BJ (cell line): ENCODE data around the gene COL6A3. TPM values are rescaled to one million over a fixed set of nuclear protein-coding genes. Genes with fewer than 3 reads are reported as not detected.

Experiments
- CTCF ChIA-PET: fragments of 350-600 bp; formaldehyde crosslinking; extraction: SDS; loops from one replicate; lab custom pipeline; 2021; ENCODE audit warnings: antibody characterized with exemption, inconsistent platforms; lab: Yijun Ruan, JAX
- POLR2A ChIA-PET: fragments of 300-600 bp; sonication (Branson Sonifier 250); formaldehyde crosslinking; extraction: SDS; loops from one replicate; lab custom pipeline; 2021; ENCODE audit warnings: antibody characterized with exemption; lab: Charles Lee
- DNase-seq: peaks from one replicate; pipeline ENCODE4 v3.0.0-alpha.2; 2011; ENCODE audit warnings: low read depth
- H3K27me3 ChIP-seq: 2 replicates; pipeline ENCODE4 v1.6.0; 2011; ENCODE audit warnings: low read length; ENCODE audit not compliant: control insufficient read depth, insufficient read depth
- H3K36me3 ChIP-seq: 2 replicates; pipeline ENCODE4 v1.5.1; 2011; ENCODE audit warnings: low read length; ENCODE audit not compliant: control insufficient read depth, insufficient read depth
- H3K4me3 ChIP-seq: 2 replicates; pipeline ENCODE4 v1.5.1; 2011; ENCODE audit warnings: low read depth, mild to moderate bottlenecking, control low read depth, low read length
- CTCF ChIP-seq: IDR thresholded peaks from 2 replicates; pipeline ENCODE4 v1.5.1; 2011; ENCODE audit warnings: low read depth, mild to moderate bottlenecking, control low read depth, inconsistent platforms, low read length, moderate library complexity; ENCODE audit not compliant: insufficient read depth
- polyA minus RNA-seq: library from RNA; depleted of rRNA, polyadenylated mRNA; stranded (reverse); fragments of >200 nt; gene quantifications from 2 replicates; pipeline ENCODE4 v1.2.3, GENCODE V29; 2011; rRNA and poly(A)+ RNA removed
- polyA plus RNA-seq: library from polyadenylated mRNA; depleted of rRNA; stranded (reverse); fragments of >200 nt; gene quantifications from 2 replicates; pipeline ENCODE4 v1.2.3, GENCODE V29; 2011; rRNA removed

The COL6A3 gene, protein sequence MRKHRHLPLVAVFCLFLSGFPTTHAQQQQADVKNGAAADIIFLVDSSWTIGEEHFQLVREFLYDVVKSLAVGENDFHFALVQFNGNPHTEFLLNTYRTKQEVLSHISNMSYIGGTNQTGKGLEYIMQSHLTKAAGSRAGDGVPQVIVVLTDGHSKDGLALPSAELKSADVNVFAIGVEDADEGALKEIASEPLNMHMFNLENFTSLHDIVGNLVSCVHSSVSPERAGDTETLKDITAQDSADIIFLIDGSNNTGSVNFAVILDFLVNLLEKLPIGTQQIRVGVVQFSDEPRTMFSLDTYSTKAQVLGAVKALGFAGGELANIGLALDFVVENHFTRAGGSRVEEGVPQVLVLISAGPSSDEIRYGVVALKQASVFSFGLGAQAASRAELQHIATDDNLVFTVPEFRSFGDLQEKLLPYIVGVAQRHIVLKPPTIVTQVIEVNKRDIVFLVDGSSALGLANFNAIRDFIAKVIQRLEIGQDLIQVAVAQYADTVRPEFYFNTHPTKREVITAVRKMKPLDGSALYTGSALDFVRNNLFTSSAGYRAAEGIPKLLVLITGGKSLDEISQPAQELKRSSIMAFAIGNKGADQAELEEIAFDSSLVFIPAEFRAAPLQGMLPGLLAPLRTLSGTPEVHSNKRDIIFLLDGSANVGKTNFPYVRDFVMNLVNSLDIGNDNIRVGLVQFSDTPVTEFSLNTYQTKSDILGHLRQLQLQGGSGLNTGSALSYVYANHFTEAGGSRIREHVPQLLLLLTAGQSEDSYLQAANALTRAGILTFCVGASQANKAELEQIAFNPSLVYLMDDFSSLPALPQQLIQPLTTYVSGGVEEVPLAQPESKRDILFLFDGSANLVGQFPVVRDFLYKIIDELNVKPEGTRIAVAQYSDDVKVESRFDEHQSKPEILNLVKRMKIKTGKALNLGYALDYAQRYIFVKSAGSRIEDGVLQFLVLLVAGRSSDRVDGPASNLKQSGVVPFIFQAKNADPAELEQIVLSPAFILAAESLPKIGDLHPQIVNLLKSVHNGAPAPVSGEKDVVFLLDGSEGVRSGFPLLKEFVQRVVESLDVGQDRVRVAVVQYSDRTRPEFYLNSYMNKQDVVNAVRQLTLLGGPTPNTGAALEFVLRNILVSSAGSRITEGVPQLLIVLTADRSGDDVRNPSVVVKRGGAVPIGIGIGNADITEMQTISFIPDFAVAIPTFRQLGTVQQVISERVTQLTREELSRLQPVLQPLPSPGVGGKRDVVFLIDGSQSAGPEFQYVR (N-terminal part only)
- polyA plus RNA-seq: 522 and 695 TPM in 2 replicates
- 839 and 1,058 TPM in 2 replicates for polyA minus RNA-seq

DNA sequence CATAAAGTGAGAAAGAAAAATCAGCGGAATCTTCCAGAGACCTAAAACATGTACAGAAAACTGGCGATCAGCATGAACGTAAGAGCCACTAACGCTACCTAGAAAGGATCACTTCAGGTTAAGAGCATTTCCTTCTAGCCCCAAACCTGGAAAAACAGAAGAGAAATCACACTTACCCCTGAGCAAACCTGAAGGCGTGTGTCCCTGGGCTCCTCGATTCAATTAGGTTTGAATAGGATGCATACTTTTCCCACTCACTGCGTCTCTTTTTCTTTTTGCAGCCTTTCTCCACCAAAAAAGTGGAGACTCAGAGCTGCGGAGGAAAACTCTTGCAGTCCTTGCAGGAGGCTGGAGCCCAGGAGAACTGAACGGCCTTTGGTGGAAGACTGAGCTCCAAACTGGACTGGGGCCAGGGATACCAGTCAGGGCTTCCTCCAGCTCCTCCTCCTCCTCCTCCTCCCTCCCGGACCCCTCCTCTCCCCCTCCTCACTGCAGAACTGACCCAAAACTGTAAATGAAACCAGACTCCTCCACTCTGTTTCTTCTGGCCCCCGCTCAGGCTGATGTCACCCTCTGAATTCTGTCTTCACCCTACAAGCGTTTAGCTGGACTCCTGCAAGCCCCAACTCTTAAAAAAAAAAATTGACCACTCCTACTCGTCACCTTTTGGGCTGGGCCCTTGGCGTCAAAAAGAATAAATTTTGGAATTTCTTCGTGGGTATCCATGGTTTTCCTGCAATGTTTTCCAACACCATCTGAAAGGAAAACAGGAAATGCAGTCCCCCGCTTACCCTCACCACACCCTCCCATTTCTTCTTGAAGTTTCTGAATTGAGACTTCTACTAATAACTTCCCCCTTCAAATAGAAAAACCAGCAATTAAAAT lies at the start of gene COL6A3:
Gene COL6A3, minus strand, starts transcription at position 388 of the 885 bp plus-strand sequence. CDS start 17,347 bp downstream, outside the sequence.
- peak; percentile 97 for DNase-seq
- ChIA-PET CTCF (interaction anchor here (0.7 to 5.9 kb wide), 13 partner anchors 8 to 333 kb away, joined by 3 to 44 read pairs (median 4); no protein-coding TSS in a partner anchor), POLR2A (interaction anchor here (0.6 to 0.8 kb wide), 5 partner anchors 11 to 180 kb away, joined by 3 read pairs; no protein-coding TSS in a partner anchor)
- TF ChIP-seq CTCF: no peak
- peak within 1 kb of the TSS; percentile 94 for H3K4me3 ChIP-seq
- no peaks in the 10 kb centered on the region for H3K27me3 ChIP-seq
- peaks cover 3% of the 10 kb centered on the region for H3K36me3 ChIP-seq

DNA sequence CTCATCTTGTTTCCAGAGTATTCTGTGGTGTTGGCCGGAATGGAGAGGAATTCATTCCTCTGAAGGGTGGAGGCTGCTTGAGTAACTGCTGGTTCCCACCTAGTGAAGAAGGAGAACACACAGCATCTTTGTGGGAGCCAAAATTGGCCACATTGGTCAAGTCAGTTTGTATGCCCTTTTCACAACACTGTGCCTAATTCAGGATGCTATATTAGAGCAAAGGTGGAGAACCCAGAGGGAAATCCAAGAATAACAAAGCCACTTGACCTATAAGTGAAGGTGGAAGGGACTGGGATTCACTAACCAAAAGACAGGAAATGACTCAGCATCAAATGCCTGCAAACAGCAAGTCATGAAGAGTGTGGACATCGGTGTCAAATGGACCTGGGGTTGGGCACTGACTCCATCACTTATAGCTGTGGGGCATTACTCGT lies 45.8 kb upstream of the COL6A3 start:
- no peaks in the 10 kb centered on the region for H3K36me3 ChIP-seq
- DNase-seq: peak; percentile 73
- TF ChIP-seq CTCF: no peak
- no peaks in the 10 kb centered on the region for H3K27me3 ChIP-seq
- ChIA-PET POLR2A (interaction anchor here (0.6 kb wide), 1 partner anchor 73 kb away, joined by 4 read pairs; no protein-coding TSS in a partner anchor), CTCF (interaction anchor here (0.7 to 5.4 kb wide), 6 partner anchors 9 to 53 kb away, joined by 3 to 25 read pairs (median 5); no protein-coding TSS in a partner anchor)
- H3K4me3 ChIP-seq: no peak overlapping the region

- Histone ChIP-seq H3K27me3 (no peaks in the 10 kb centered on the region), H3K36me3 (no peaks in the 10 kb centered on the region), H3K4me3 (no peak overlapping the region)
- DNase-seq: no peak
- TF ChIP-seq CTCF: no peak
- POLR2A ChIA-PET: no interaction called here
- CTCF ChIA-PET: interaction anchor here (1.1 to 5.4 kb wide), 5 partner anchors 9 to 44 kb away, joined by 3 to 25 read pairs (median 5); no protein-coding TSS in a partner anchor
Observed at GRCh38 chr2:237459226-237459625, 45.3 kb upstream of the COL6A3 start.

DNA sequence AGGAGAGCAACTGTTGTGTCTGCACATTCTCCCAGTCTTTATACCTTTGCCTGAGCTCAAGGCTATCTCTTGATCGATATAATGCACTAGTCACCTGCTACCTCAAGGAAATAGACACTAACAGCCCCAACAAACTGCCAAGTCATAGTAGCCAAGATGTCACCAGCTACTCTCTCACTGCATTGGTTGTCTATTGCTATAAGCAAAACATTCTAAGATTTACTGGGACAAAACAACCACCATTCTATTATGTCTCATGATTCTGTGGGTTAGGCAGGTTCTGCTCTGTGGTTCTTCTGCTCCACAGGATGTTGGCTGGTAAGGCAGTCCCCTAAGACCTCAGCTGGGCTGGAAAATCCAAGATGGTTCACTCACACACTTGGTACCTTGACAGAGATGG lies 44.6 kb upstream of the COL6A3 start:
- CTCF ChIA-PET: interaction anchor here (1.1 to 5.4 kb wide), 6 partner anchors 9 to 293 kb away, joined by 3 to 25 read pairs (median 5); no protein-coding TSS in a partner anchor
- no peak for TF ChIP-seq CTCF
- Histone ChIP-seq H3K27me3 (no peaks in the 10 kb centered on the region), H3K4me3 (no peak overlapping the region), H3K36me3 (no peaks in the 10 kb centered on the region)
- POLR2A ChIA-PET: no interaction called here
- no peak for DNase-seq
